GM19023 (cell line): ENCODE measurements around the gene TKFC.
"Not testable (repeated sequence)": the region's sequence is repeated elsewhere in the genome, so short reads cannot be mapped to it uniquely, and the experiment has no call there.

ENCODE experiments used
- ATAC-seq: cut with Tn5 transposase; IDR thresholded peaks from one replicate; pipeline ENCODE4 v1.9.1; 2021; ENCODE audit warnings: mild to moderate bottlenecking, moderate library complexity; ENCODE audit not compliant: unreplicated experiment

Gene TKFC

GRCh38 chr11:61362542-61362875 is 29.5 kb downstream of the TKFC start:
- ATAC-seq = no peak

GRCh38 chr11:61364012-61364675 is 31.1 kb downstream of the TKFC start:
- ATAC-seq = no peak

- ATAC-seq = no peak
Observed at GRCh38 chr11:61367406-61367805, 34.4 kb downstream of the TKFC start.

- no peak for ATAC-seq
Observed at GRCh38 chr11:61368646-61369045, 35.6 kb downstream of the TKFC start.

GRCh38 chr11:61369372-61370348 is 36.6 kb downstream of the TKFC start:
- peak; percentile 63 for ATAC-seq

GRCh38 chr11:61370349-61371005 is 37.4 kb downstream of the TKFC start:
- ATAC-seq = no peak

GRCh38 chr11:61372659-61373420 is 39.8 kb downstream of the TKFC start:
- ATAC-seq = no peak

GRCh38 chr11:61375761-61376108 is 42.7 kb downstream of the TKFC start:
- ATAC-seq = no peak

- ATAC-seq = no peak
Observed at GRCh38 chr11:61377461-61378160, 44.6 kb downstream of the TKFC start.

GRCh38 chr11:61378713-61379313 is 45.8 kb downstream of the TKFC start:
- ATAC-seq = no peak

GRCh38 chr11:61380884-61381283 is 47.9 kb downstream of the TKFC start:
- ATAC-seq = no peak

- not testable (repeated sequence) for ATAC-seq
Observed at GRCh38 chr11:61383859-61384258, 50.8 kb downstream of the TKFC start.

GRCh38 chr11:61384271-61385242 is 51.5 kb downstream of the TKFC start:
- ATAC-seq = no peak

- ATAC-seq = no peak
Observed at GRCh38 chr11:61390161-61390560, 57.1 kb downstream of the TKFC start.

GRCh38 chr11:61392981-61393595 is 60.1 kb downstream of the TKFC start:
- ATAC-seq = no peak
